WTC11 (cell line): ENCODE measurements around the gene NFS1.

ENCODE experiments used
- ATF1 ChIP-seq: sonication (generic); formaldehyde crosslinking; IDR thresholded peaks from 2 replicates; pipeline ENCODE4 v1.8.1; 2023; ENCODE audit warnings: mild to moderate bottlenecking, moderate library complexity, missing genetic modification reagents
- CREB1 ChIP-seq: sonication (generic); formaldehyde crosslinking; IDR thresholded peaks from 2 replicates; pipeline ENCODE4 v1.8.0; 2023; ENCODE audit warnings: mild to moderate bottlenecking, missing genetic modification reagents
- FOXP1 ChIP-seq: sonication (generic); formaldehyde crosslinking; IDR thresholded peaks from 2 replicates; pipeline ENCODE4 v1.8.0; 2022; ENCODE audit warnings: missing genetic modification reagents, mild to moderate bottlenecking, moderate library complexity, borderline replicate concordance
- MYBL2 ChIP-seq: sonication (generic); formaldehyde crosslinking; IDR thresholded peaks from 2 replicates; pipeline ENCODE4 v1.8.1; 2023; ENCODE audit warnings: mild to moderate bottlenecking, moderate library complexity, missing genetic modification reagents
- TEAD1 ChIP-seq: sonication (generic); formaldehyde crosslinking; IDR thresholded peaks from 2 replicates; pipeline ENCODE4 v1.8.0; 2022; ENCODE audit warnings: mild to moderate bottlenecking, missing genetic modification reagents
- TF ChIP-seq, protein P1 (sequence below): sonication (generic); formaldehyde crosslinking; IDR thresholded peaks from 2 replicates; pipeline ENCODE4 v1.8.0; 2022; ENCODE audit warnings: missing genetic modification reagents
- TF ChIP-seq, protein P2 (sequence below): fragments of 200-600 bp; IDR thresholded peaks from 2 replicates; pipeline ENCODE4 v1.8.0; 2022; ENCODE audit warnings: antibody characterized with exemption
- TF ChIP-seq, protein P3 (sequence below): sonication (generic); formaldehyde crosslinking; IDR thresholded peaks from 2 replicates; pipeline ENCODE4 v1.8.1; 2022; ENCODE audit warnings: missing genetic modification reagents, borderline replicate concordance
- TF ChIP-seq, protein P4 (sequence below): sonication (generic); formaldehyde crosslinking; IDR thresholded peaks from 2 replicates; pipeline ENCODE4 v1.8.1; 2022; ENCODE audit warnings: mild to moderate bottlenecking, moderate library complexity, missing genetic modification reagents
- TF ChIP-seq, protein P5 (sequence below): sonication (generic); formaldehyde crosslinking; IDR thresholded peaks from 2 replicates; pipeline ENCODE4 v1.8.0; 2022; ENCODE audit warnings: mild to moderate bottlenecking, missing genetic modification reagents
- TF ChIP-seq, protein P6 (sequence below): sonication (generic); formaldehyde crosslinking; IDR thresholded peaks from 2 replicates; pipeline ENCODE4 v1.8.1; 2023; ENCODE audit warnings: mild to moderate bottlenecking, missing genetic modification reagents, moderate library complexity
- TF ChIP-seq, protein P7 (sequence below): sonication (generic); formaldehyde crosslinking; conservative IDR thresholded peaks from 2 replicates; pipeline ENCODE4 v1.8.1; 2022; ENCODE audit warnings: mild to moderate bottlenecking, missing genetic modification reagents
- TF ChIP-seq, protein P8 (sequence below): sonication (generic); formaldehyde crosslinking; IDR thresholded peaks from 2 replicates; pipeline ENCODE4 v1.8.1; 2023; ENCODE audit warnings: mild to moderate bottlenecking, missing genetic modification reagents, moderate library complexity

DNA sequence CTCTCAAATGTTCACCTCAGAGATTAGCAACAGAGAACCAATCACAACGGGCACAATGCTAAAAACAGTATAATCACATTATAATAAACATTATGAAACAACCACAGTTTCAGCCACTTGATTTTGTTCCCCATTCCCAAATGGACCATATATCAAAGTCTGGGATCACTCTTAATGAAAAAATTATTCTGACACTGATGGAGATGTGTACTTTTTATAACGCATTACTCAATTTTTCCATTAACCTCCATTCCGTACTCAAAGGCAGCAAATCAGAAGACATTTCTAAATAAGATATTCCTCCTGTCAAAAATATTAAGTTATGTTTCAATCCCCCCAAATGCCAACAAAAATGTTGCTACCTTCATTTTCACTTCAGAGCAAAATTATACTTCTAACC, 37.2 kb downstream of the NFS1 start:
- TF ChIP-seq, protein P1, sequence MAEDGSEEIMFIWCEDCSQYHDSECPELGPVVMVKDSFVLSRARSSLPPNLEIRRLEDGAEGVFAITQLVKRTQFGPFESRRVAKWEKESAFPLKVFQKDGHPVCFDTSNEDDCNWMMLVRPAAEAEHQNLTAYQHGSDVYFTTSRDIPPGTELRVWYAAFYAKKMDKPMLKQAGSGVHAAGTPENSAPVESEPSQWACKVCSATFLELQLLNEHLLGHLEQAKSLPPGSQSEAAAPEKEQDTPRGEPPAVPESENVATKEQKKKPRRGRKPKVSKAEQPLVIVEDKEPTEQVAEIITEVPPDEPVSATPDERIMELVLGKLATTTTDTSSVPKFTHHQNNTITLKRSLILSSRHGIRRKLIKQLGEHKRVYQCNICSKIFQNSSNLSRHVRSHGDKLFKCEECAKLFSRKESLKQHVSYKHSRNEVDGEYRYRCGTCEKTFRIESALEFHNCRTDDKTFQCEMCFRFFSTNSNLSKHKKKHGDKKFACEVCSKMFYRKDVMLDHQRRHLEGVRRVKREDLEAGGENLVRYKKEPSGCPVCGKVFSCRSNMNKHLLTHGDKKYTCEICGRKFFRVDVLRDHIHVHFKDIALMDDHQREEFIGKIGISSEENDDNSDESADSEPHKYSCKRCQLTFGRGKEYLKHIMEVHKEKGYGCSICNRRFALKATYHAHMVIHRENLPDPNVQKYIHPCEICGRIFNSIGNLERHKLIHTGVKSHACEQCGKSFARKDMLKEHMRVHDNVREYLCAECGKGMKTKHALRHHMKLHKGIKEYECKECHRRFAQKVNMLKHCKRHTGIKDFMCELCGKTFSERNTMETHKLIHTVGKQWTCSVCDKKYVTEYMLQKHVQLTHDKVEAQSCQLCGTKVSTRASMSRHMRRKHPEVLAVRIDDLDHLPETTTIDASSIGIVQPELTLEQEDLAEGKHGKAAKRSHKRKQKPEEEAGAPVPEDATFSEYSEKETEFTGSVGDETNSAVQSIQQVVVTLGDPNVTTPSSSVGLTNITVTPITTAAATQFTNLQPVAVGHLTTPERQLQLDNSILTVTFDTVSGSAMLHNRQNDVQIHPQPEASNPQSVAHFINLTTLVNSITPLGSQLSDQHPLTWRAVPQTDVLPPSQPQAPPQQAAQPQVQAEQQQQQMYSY (CRISPR knock-in tag), result no peak
- TF ChIP-seq, protein P2, sequence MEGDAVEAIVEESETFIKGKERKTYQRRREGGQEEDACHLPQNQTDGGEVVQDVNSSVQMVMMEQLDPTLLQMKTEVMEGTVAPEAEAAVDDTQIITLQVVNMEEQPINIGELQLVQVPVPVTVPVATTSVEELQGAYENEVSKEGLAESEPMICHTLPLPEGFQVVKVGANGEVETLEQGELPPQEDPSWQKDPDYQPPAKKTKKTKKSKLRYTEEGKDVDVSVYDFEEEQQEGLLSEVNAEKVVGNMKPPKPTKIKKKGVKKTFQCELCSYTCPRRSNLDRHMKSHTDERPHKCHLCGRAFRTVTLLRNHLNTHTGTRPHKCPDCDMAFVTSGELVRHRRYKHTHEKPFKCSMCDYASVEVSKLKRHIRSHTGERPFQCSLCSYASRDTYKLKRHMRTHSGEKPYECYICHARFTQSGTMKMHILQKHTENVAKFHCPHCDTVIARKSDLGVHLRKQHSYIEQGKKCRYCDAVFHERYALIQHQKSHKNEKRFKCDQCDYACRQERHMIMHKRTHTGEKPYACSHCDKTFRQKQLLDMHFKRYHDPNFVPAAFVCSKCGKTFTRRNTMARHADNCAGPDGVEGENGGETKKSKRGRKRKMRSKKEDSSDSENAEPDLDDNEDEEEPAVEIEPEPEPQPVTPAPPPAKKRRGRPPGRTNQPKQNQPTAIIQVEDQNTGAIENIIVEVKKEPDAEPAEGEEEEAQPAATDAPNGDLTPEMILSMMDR, result no peak
- TF ChIP-seq, protein P3, sequence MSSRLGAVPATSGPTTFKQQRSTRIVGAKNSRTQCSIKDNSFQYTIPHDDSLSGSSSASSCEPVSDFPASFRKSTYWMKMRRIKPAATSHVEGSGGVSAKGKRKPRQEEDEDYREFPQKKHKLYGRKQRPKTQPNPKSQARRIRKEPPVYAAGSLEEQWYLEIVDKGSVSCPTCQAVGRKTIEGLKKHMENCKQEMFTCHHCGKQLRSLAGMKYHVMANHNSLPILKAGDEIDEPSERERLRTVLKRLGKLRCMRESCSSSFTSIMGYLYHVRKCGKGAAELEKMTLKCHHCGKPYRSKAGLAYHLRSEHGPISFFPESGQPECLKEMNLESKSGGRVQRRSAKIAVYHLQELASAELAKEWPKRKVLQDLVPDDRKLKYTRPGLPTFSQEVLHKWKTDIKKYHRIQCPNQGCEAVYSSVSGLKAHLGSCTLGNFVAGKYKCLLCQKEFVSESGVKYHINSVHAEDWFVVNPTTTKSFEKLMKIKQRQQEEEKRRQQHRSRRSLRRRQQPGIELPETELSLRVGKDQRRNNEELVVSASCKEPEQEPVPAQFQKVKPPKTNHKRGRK, result no peak
- TF ChIP-seq CREB1 (CRISPR knock-in tag) (no peak), TEAD1 (CRISPR knock-in tag) (no peak), ATF1 (no peak), FOXP1 (CRISPR knock-in tag) (no peak), MYBL2 (CRISPR knock-in tag) (no peak)
- TF ChIP-seq, protein P4, sequence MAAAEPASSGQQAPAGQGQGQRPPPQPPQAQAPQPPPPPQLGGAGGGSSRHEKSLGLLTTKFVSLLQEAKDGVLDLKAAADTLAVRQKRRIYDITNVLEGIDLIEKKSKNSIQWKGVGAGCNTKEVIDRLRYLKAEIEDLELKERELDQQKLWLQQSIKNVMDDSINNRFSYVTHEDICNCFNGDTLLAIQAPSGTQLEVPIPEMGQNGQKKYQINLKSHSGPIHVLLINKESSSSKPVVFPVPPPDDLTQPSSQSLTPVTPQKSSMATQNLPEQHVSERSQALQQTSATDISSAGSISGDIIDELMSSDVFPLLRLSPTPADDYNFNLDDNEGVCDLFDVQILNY (CRISPR knock-in tag), result no peak
- TF ChIP-seq, protein P5, sequence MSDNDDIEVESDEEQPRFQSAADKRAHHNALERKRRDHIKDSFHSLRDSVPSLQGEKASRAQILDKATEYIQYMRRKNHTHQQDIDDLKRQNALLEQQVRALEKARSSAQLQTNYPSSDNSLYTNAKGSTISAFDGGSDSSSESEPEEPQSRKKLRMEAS, result no peak
- TF ChIP-seq, protein P6, sequence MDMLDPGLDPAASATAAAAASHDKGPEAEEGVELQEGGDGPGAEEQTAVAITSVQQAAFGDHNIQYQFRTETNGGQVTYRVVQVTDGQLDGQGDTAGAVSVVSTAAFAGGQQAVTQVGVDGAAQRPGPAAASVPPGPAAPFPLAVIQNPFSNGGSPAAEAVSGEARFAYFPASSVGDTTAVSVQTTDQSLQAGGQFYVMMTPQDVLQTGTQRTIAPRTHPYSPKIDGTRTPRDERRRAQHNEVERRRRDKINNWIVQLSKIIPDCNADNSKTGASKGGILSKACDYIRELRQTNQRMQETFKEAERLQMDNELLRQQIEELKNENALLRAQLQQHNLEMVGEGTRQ (CRISPR knock-in tag), result no peak
- TF ChIP-seq, protein P7, sequence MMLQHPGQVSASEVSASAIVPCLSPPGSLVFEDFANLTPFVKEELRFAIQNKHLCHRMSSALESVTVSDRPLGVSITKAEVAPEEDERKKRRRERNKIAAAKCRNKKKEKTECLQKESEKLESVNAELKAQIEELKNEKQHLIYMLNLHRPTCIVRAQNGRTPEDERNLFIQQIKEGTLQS (CRISPR knock-in tag), result no peak
- TF ChIP-seq, protein P8, sequence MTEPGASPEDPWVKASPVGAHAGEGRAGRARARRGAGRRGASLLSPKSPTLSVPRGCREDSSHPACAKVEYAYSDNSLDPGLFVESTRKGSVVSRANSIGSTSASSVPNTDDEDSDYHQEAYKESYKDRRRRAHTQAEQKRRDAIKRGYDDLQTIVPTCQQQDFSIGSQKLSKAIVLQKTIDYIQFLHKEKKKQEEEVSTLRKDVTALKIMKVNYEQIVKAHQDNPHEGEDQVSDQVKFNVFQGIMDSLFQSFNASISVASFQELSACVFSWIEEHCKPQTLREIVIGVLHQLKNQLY (CRISPR knock-in tag), result no peak
